ENCODE measurements around the gene GBX1. TPM values are rescaled to one million over a fixed set of nuclear protein-coding genes. Genes with fewer than 3 reads are reported as not detected.

GBX1 gene
- not detected in 2 replicates for total RNA-seq (2014; rRNA removed; shearing (Covaris generic))

GRCh38 chr7:151167197-151167961, at the start of gene GBX1:
GBX1 (minus strand) TSS chr7:151167694; CDS start chr7:151167548, 146 bp downstream.

GRCh38 chr7:151210087-151210854, 42.8 kb upstream of the GBX1 start, which contains the start of gene H2BK1:
H2BK1 (minus strand) TSS chr7:151210488; CDS start chr7:151210318, 170 bp downstream.

GRCh38 chr7:151186640-151187408, 19.3 kb upstream of the GBX1 start, which contains the start of gene ASB10:
ASB10 (minus strand) TSS chr7:151187250; CDS start chr7:151187130, 120 bp downstream.

Other genes starting within 250 kb of the GBX1 start
- gene KCNH2, start 189.4 kb downstream of the GBX1 start, total RNA-seq (2014; rRNA removed; shearing (Covaris generic)), result not detected in 2 replicates
- not detected in 2 replicates for gene NOS3, start 176.7 kb downstream of the GBX1 start, total RNA-seq (2014; rRNA removed; shearing (Covaris generic))
- gene ATG9B, start 143.2 kb downstream of the GBX1 start, total RNA-seq (2014; rRNA removed; shearing (Covaris generic)), result not detected in 2 replicates
- 29.2 and 37.3 TPM in 2 replicates for gene ABCB8, start 139.2 kb downstream of the GBX1 start, total RNA-seq (2014; rRNA removed; shearing (Covaris generic))
- 0.74 and 3.7 TPM in 2 replicates for gene ASIC3, start 119.2 kb downstream of the GBX1 start, total RNA-seq (2014; rRNA removed; shearing (Covaris generic))
- gene CDK5, start 109.8 kb downstream of the GBX1 start, total RNA-seq (2014; rRNA removed; shearing (Covaris generic)), result 44.8 and 50.0 TPM in 2 replicates
- gene SLC4A2, start 108.1 kb downstream of the GBX1 start, total RNA-seq (2014; rRNA removed; shearing (Covaris generic)), result 193 and 293 TPM in 2 replicates
- gene FASTK, start 86.9 kb downstream of the GBX1 start, total RNA-seq (2014; rRNA removed; shearing (Covaris generic)), result 93.0 and 94.2 TPM in 2 replicates
- 48.4 and 64.1 TPM in 2 replicates for gene TMUB1, start 84.2 kb downstream of the GBX1 start, total RNA-seq (2014; rRNA removed; shearing (Covaris generic))
- 58.4 and 63.6 TPM in 2 replicates for gene AGAP3, start 81.2 kb downstream of the GBX1 start, total RNA-seq (2014; rRNA removed; shearing (Covaris generic))
- gene ASB10, start 19.6 kb upstream of the GBX1 start, total RNA-seq (2014; rRNA removed; shearing (Covaris generic)), result not detected in 2 replicates
- gene H2BK1, start 42.8 kb upstream of the GBX1 start, total RNA-seq (2014; rRNA removed; shearing (Covaris generic)), result not detected in 2 replicates
- gene ABCF2, start 59.5 kb upstream of the GBX1 start, total RNA-seq (2014; rRNA removed; shearing (Covaris generic)), result 57.4 and 67.6 TPM in 2 replicates
- gene CHPF2, start 64.8 kb upstream of the GBX1 start, total RNA-seq (2014; rRNA removed; shearing (Covaris generic)), result 40.2 and 43.6 TPM in 2 replicates
- 15.9 and 16.9 TPM in 2 replicates for gene SMARCD3, start 81.0 kb upstream of the GBX1 start, total RNA-seq (2014; rRNA removed; shearing (Covaris generic))
- gene NUB1, start 174.1 kb upstream of the GBX1 start, total RNA-seq (2014; rRNA removed; shearing (Covaris generic)), result 81.8 and 85.5 TPM in 2 replicates
- gene WDR86, start 242.3 kb upstream of the GBX1 start, total RNA-seq (2014; rRNA removed; shearing (Covaris generic)), result not detected in 2 replicates